ENCODE measurements around the gene HAPLN3.
A peak's percentile ranks its signal among the peaks of the same experiment; 100 is the strongest.

HAPLN3 gene

GRCh38 chr15:88864861-88865497 is 30.4 kb downstream of the HAPLN3 start:
- DNase-seq (ENCODE audit: low spot score): no peak

GRCh38 chr15:88863412-88863811 is 31.9 kb downstream of the HAPLN3 start:
- no peak for DNase-seq (ENCODE audit: low spot score)

- no peak for DNase-seq (ENCODE audit: low spot score)
Measured at GRCh38 chr15:88860212-88860611, 35.1 kb downstream of the HAPLN3 start.

- no peak for DNase-seq (ENCODE audit: low spot score)
Measured at GRCh38 chr15:88859550-88859949, 35.8 kb downstream of the HAPLN3 start.

GRCh38 chr15:88858934-88859333 is 36.4 kb downstream of the HAPLN3 start:
- DNase-seq (ENCODE audit: low spot score): no peak

GRCh38 chr15:88852476-88852875 is 42.9 kb downstream of the HAPLN3 start:
- no peak for DNase-seq (ENCODE audit: low spot score)

GRCh38 chr15:88849376-88850072 is 45.8 kb downstream of the HAPLN3 start:
- DNase-seq (ENCODE audit: low spot score): no peak

GRCh38 chr15:88848203-88848602 is 47.1 kb downstream of the HAPLN3 start:
- no peak for DNase-seq (ENCODE audit: low spot score)

GRCh38 chr15:88847144-88847543 is 48.2 kb downstream of the HAPLN3 start:
- no peak for DNase-seq (ENCODE audit: low spot score)

- no peak for DNase-seq (ENCODE audit: low spot score)
Measured at GRCh38 chr15:88845616-88846015, 49.7 kb downstream of the HAPLN3 start.

GRCh38 chr15:88844749-88845386 is 50.5 kb downstream of the HAPLN3 start:
- no peak for DNase-seq (ENCODE audit: low spot score)

- no peak for DNase-seq (ENCODE audit: low spot score)
Measured at GRCh38 chr15:88843334-88843733, 52.0 kb downstream of the HAPLN3 start.

GRCh38 chr15:88842156-88842555 is 53.2 kb downstream of the HAPLN3 start:
- DNase-seq (ENCODE audit: low spot score): no peak

- DNase-seq (ENCODE audit: low spot score): no peak
Measured at GRCh38 chr15:88841236-88841635, 54.1 kb downstream of the HAPLN3 start.

- DNase-seq (ENCODE audit: low spot score): no peak
Measured at GRCh38 chr15:88839961-88840360, 55.4 kb downstream of the HAPLN3 start.

- no peak for DNase-seq (ENCODE audit: low spot score)
Measured at GRCh38 chr15:88839146-88839545, 56.2 kb downstream of the HAPLN3 start.

GRCh38 chr15:88838667-88839066 is 56.7 kb downstream of the HAPLN3 start:
- no peak for DNase-seq (ENCODE audit: low spot score)

- DNase-seq (ENCODE audit: low spot score): no peak
Measured at GRCh38 chr15:88835646-88836045, 59.7 kb downstream of the HAPLN3 start.

GRCh38 chr15:88835119-88835518 is 60.2 kb downstream of the HAPLN3 start:
- DNase-seq (ENCODE audit: low spot score): no peak

- peak; percentile 39 for DNase-seq (ENCODE audit: low spot score)
Measured at GRCh38 chr15:88834211-88834812, 61.0 kb downstream of the HAPLN3 start.

GRCh38 chr15:88833731-88834100 is 61.6 kb downstream of the HAPLN3 start:
- DNase-seq (ENCODE audit: low spot score): no peak

- no peak for DNase-seq (ENCODE audit: low spot score)
Measured at GRCh38 chr15:88832820-88833730, 62.3 kb downstream of the HAPLN3 start.
